ENCODE measurements around the gene RAC3.

DNA sequence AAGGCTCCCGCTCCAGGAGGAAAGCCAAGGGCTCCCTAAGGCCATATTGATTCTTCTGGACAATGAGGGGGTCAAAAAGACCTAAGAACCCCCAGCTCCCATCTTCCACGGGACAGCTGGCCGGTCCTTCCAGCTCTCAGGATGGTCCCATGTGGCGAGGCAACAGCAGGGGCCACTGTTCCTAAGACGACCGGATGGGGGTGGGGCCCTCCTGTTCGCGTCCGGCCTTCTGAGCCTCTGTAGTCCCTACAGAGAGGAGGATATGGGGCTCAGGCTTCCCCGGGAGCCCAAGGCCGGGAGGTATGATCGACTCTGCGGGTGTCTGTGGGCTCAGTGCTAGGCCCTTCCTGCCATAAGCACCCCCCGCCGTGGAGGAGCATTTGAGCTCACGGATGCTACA, 12.0 kb downstream of the RAC3 start:
- no peak for TF ChIP-seq MAFK (IDR thresholded peaks at IDR 0.05; ENCODE audit: low read depth, low read length)
- TF ChIP-seq, protein P1, sequence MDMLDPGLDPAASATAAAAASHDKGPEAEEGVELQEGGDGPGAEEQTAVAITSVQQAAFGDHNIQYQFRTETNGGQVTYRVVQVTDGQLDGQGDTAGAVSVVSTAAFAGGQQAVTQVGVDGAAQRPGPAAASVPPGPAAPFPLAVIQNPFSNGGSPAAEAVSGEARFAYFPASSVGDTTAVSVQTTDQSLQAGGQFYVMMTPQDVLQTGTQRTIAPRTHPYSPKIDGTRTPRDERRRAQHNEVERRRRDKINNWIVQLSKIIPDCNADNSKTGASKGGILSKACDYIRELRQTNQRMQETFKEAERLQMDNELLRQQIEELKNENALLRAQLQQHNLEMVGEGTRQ (IDR thresholded peaks at IDR 0.05; ENCODE audit: low read length): no peak
- TF ChIP-seq CTCF (IDR thresholded peaks at IDR 0.05; ENCODE audit: control extremely low read depth in 1 of 3, insufficient read depth in 1 of 3, low read depth in 1 of 3, low read length in 3 of 3): no peak
- TF ChIP-seq, protein P2, sequence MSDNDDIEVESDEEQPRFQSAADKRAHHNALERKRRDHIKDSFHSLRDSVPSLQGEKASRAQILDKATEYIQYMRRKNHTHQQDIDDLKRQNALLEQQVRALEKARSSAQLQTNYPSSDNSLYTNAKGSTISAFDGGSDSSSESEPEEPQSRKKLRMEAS (IDR thresholded peaks at IDR 0.05): no peak
- TF ChIP-seq CHD2 (IDR thresholded peaks at IDR 0.05; ENCODE audit: low read length): no peak

All from H1 (cell line).